ENCODE data around the gene SLX9.
A peak's percentile ranks its signal among the peaks of the same experiment; 100 is the strongest.

DNA sequence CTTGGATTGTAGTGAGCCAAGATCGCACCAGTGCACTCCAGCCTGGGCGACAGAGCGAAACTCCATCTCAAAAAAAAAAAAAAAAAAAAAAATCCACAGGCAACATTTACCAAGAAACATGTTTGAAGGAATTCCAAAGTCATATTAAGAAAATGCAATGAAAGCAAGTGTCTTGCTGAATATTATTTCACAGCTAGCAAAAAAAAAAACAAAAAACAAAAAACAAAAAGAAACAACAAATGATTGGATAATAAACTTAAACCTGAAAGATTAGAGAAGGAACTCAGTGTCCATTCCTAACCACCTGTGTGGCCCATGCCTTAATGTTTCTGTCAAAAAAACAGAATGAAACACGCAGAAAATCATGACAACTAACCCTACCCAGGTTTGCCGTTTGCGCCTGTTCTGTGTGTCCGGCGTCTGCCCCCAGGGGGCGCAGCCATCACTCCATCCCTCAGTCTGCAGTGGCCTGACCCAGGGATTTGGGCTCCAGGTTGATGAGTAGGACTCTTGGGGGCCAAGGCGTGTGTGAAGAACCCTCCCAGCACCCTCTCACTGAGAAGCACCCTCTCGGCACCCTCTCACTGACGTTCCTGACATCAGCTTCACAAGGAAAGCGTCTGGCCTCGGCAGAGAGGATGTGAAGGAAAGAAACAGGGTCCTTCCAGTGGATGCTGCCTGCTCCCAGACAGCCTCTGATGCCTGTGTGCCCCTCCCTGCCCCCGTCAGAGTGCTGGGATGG is 47.1 kb upstream of the SLX9 start:
- TF ChIP-seq, protein P1, sequence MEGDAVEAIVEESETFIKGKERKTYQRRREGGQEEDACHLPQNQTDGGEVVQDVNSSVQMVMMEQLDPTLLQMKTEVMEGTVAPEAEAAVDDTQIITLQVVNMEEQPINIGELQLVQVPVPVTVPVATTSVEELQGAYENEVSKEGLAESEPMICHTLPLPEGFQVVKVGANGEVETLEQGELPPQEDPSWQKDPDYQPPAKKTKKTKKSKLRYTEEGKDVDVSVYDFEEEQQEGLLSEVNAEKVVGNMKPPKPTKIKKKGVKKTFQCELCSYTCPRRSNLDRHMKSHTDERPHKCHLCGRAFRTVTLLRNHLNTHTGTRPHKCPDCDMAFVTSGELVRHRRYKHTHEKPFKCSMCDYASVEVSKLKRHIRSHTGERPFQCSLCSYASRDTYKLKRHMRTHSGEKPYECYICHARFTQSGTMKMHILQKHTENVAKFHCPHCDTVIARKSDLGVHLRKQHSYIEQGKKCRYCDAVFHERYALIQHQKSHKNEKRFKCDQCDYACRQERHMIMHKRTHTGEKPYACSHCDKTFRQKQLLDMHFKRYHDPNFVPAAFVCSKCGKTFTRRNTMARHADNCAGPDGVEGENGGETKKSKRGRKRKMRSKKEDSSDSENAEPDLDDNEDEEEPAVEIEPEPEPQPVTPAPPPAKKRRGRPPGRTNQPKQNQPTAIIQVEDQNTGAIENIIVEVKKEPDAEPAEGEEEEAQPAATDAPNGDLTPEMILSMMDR (IDR thresholded peaks at IDR 0.05), result peak; percentile 89
- no peak for TF ChIP-seq EZH2 (IDR thresholded peaks at IDR 0.05; ENCODE audit: borderline replicate concordance, insufficient read depth, low read depth, low read length, poor library complexity, severe bottlenecking)
